ENCODE data around the gene PAMR1. TPM values are rescaled to one million over a fixed set of nuclear protein-coding genes. Genes with fewer than 3 reads are reported as not detected.

Gene PAMR1
- total and polyA plus RNA-seq, 2 donors (not counting 3 experiments of a cell fraction or from before 2014, with no cell fraction given), result not detected

DNA sequence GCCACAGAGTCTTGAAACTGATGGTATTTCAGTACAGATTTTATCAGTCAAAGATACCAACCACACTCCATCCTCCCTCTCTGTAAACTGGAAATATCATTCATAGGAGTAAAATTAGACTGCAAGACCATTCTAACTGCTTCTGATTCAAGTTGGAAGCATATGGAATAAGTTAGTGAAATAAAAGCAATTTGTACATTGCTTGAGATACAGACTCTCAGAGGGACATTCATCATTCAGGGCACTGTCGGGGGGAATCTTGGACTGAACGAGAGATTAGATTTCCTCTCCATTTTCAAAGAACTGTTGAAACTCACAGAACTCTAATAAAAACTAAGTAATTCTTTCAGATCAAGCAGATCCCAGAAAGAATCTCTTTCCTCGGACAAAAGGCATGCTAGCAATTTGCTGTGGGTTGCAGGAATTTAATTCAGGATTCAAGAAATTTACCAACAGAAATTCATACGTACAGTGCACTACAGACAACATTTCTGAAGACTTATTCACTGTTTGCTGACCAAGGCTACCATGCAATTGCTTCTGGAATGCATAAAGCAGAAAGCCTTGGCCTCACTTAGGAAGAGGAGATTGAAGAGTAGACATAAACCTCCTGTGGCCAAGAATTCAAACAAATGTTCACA, 34.1 kb downstream of the PAMR1 start:
- intact Hi-C loops (cut with micrococcal nuclease), result no loop called here
- no peaks in the 10 kb centered on the region for H3K9me3 ChIP-seq (replicated peaks; ENCODE audit: control insufficient read depth, insufficient read depth, low read length)
- dilution Hi-C loops (cut with MboI; ENCODE audit: extremely low pct_ligation_motif_present, low sequenced_read_pairs), result no loop called here
- no peak overlapping the region for H3K4me2 ChIP-seq (ENCODE audit: insufficient read depth, low read length)
- no peak for TF ChIP-seq POLR2AphosphoS5 (IDR thresholded peaks at IDR 0.05; ENCODE audit: insufficient read depth, low read depth, low read length)
- no peak for TF ChIP-seq MYC (IDR thresholded peaks at IDR 0.05; ENCODE audit: low read depth, low read length)
- TF ChIP-seq, protein P1, sequence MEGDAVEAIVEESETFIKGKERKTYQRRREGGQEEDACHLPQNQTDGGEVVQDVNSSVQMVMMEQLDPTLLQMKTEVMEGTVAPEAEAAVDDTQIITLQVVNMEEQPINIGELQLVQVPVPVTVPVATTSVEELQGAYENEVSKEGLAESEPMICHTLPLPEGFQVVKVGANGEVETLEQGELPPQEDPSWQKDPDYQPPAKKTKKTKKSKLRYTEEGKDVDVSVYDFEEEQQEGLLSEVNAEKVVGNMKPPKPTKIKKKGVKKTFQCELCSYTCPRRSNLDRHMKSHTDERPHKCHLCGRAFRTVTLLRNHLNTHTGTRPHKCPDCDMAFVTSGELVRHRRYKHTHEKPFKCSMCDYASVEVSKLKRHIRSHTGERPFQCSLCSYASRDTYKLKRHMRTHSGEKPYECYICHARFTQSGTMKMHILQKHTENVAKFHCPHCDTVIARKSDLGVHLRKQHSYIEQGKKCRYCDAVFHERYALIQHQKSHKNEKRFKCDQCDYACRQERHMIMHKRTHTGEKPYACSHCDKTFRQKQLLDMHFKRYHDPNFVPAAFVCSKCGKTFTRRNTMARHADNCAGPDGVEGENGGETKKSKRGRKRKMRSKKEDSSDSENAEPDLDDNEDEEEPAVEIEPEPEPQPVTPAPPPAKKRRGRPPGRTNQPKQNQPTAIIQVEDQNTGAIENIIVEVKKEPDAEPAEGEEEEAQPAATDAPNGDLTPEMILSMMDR (IDR thresholded peaks at IDR 0.05; ENCODE audit: extremely low read depth in 1 of 2, insufficient read depth in 1 of 2, low read depth in 1 of 2, low read length in 2 of 2), result no peak
- TF ChIP-seq JUN (IDR thresholded peaks at IDR 0.05; ENCODE audit: borderline replicate concordance, insufficient read depth, insufficient read length, low read depth), result no peak
- TF ChIP-seq, protein P2, sequence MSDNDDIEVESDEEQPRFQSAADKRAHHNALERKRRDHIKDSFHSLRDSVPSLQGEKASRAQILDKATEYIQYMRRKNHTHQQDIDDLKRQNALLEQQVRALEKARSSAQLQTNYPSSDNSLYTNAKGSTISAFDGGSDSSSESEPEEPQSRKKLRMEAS (IDR thresholded peaks at IDR 0.05; ENCODE audit: insufficient read depth, insufficient read length), result no peak
- no peak for TF ChIP-seq POLR2A (IDR thresholded peaks at IDR 0.05; ENCODE audit: low read depth, low read length)
- no peak for TF ChIP-seq GATA2 (IDR thresholded peaks at IDR 0.05; ENCODE audit: insufficient read depth, insufficient read length, low read depth, low read length)
- no peak for TF ChIP-seq FOS (IDR thresholded peaks at IDR 0.05; ENCODE audit: borderline replicate concordance, insufficient read depth, low read length)
- TF ChIP-seq EZH2 (IDR thresholded peaks at IDR 0.05; ENCODE audit: borderline replicate concordance, low read depth, low read length, severe bottlenecking), result no peak
- FAIRE-seq (no peak), DNase-seq (ENCODE audit: low read depth, low spot score) (no peak)
- no peaks in the 10 kb centered on the region for H3K9me1 ChIP-seq (replicated peaks; ENCODE audit: control insufficient read depth, extremely low read depth, insufficient read depth, low read length)
- ChIA-PET CTCF (no interaction called here), POLR2A (no interaction called here)
- no peaks in the 10 kb centered on the region for H3K4me1 ChIP-seq (ENCODE audit: control insufficient read depth, extremely low read depth, insufficient read depth, low read length)
- no peaks in the 10 kb centered on the region for H3K36me3 ChIP-seq (ENCODE audit: control insufficient read depth in 2 of 2, extremely low read depth in 1 of 2, insufficient read depth in 2 of 2, low read length in 2 of 2)
- H3K27me3 ChIP-seq (ENCODE audit: control insufficient read depth in 2 of 2, insufficient read depth in 2 of 2, low read length in 2 of 2), result peaks cover 2 to 6% of the 10 kb centered on the region in 2 experiments
- BruUV-seq (replicated peaks), result no TSS peak
- no peak overlapping the region for H3K4me3 ChIP-seq (replicated peaks in 1 of 3; ENCODE audit: insufficient read depth in 1 of 3, low read depth in 1 of 3, low read length in 3 of 3)
- H3K9ac ChIP-seq (replicated peaks; ENCODE audit: extremely low read depth, insufficient read depth, low read length), result no peak overlapping the region
- H3K27ac ChIP-seq (ENCODE audit: insufficient read depth, low read depth, low read length), result no peak overlapping the region
- H3K79me2 ChIP-seq (ENCODE audit: control insufficient read depth, insufficient read depth, low read length), result no peaks in the 10 kb centered on the region
- no peaks in the 10 kb centered on the region for H4K20me1 ChIP-seq (replicated peaks; ENCODE audit: control insufficient read depth, extremely low read depth, insufficient read depth, low read length)
- no peak overlapping the region for H2AFZ ChIP-seq (ENCODE audit: low read depth, low read length)
